NT2/D1 (cell line): ENCODE data around the gene VSTM2B.

Experiments used
- DNase-seq: peaks from one replicate; pipeline ENCODE4 v3.0.0-alpha.2; 2011; ENCODE audit warnings: low read depth, low spot score
- H3K27me3 ChIP-seq: 2 replicates; pipeline ENCODE4 v1.6.0; 2011; ENCODE audit warnings: mild to moderate bottlenecking; ENCODE audit not compliant: insufficient read length, insufficient read depth
- H3K36me3 ChIP-seq: 2 replicates; pipeline ENCODE4 v1.6.1; 2011; ENCODE audit warnings: mild to moderate bottlenecking, low read length, mixed read lengths; ENCODE audit not compliant: insufficient read depth, insufficient read length
- H3K4me1 ChIP-seq: 2 replicates; pipeline ENCODE4 v1.5.1; 2011; ENCODE audit not compliant: insufficient read depth, insufficient read length
- H3K4me3 ChIP-seq: 2 replicates; pipeline ENCODE4 v1.5.1; 2011; ENCODE audit warnings: low read depth; ENCODE audit not compliant: insufficient read length
- H3K9ac ChIP-seq: 2 replicates; pipeline ENCODE4 v1.6.0; 2011; ENCODE audit warnings: low read depth; ENCODE audit not compliant: insufficient read length
- H3K9me3 ChIP-seq: 2 replicates; pipeline ENCODE4 v1.5.1; 2011; ENCODE audit warnings: mild to moderate bottlenecking, low read length; ENCODE audit not compliant: insufficient read depth
- SUZ12 ChIP-seq: IDR thresholded peaks from 2 replicates; pipeline ENCODE4 v1.6.1; 2011; ENCODE audit not compliant: insufficient read length, insufficient read depth; ENCODE audit errors: extremely low read depth
- YY1 ChIP-seq: IDR thresholded peaks from 2 replicates; pipeline ENCODE4 v1.6.1; 2011; ENCODE audit not compliant: insufficient read length, insufficient read depth
- ZNF274 ChIP-seq: IDR thresholded peaks from 2 replicates; pipeline ENCODE4 v1.6.1; 2011; ENCODE audit warnings: mild to moderate bottlenecking, low read depth, low read length

VSTM2B gene

DNA sequence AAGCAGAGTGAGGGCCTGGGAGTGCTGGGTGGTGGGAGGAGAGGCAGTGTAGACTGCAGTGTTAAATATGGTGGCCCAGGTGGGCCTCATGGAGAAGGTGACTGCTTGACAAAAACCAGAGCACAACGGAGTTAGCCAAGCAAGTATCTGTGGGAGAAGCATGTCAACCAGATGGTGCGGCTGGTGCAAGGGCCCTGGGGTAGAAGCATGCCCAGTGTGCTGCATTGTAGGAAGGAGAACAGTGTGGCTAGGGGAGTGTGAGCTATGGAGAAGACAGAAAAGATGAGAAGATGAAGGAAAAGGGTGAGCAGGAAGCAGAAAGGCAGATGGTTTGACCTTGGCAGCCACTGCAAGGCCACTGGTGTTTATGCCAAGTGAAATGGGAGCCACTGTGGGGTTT lies 2.2 kb upstream of the VSTM2B start:
- TF ChIP-seq ZNF274: no peak
- TF ChIP-seq SUZ12: no peak
- TF ChIP-seq YY1: no peak
- no peak overlapping the region for H3K4me3 ChIP-seq
- no peak overlapping the region for H3K9ac ChIP-seq
- peaks cover 34% of the 10 kb centered on the region for H3K27me3 ChIP-seq
- H3K36me3 ChIP-seq: no peaks in the 10 kb centered on the region
- DNase-seq: no peak
- no peaks in the 10 kb centered on the region; the same call in 1 of the 2 replicates for H3K9me3 ChIP-seq
- H3K4me1 ChIP-seq: peaks cover 5% of the 10 kb centered on the region

DNA sequence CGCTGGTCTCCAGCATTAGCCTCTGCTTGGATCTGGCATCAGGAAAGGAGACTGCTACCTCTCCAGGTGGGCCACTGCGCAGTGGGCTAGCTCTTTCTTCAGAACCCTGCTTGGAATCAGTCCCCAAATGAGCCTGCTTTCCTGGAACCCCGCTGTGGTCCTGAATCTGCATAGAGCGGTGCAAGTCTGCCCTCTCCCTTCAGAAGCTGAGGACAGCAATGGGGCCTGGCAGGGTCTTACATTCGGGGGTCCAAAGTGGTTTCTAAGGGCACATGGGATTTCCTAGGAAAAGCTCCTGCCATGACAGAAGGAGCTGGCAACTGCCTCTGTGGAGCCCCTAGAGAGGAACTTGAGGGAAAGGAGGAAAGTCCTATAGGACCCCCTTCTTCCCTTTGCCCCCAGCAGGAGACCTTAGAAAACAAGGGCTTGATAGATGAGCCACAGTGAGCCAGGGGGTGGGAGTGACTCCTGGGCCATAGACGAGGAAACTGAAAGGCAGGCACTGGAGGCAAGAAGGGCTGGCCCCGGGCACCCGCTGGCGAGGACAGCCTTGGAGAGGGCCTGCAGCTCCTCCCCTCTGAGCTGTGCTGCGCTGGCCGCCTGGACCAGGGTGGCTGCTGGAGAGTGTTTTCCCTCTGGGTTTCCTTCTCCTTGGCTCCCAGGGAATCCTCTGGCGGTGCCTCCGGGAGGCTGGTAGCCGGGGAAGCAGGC lies 1.4 kb upstream of the VSTM2B start:
- H3K4me3 ChIP-seq: peak overlapping the region; percentile 53
- peaks cover 5% of the 10 kb centered on the region for H3K4me1 ChIP-seq
- no peak for TF ChIP-seq ZNF274
- no peak for TF ChIP-seq YY1
- TF ChIP-seq SUZ12: no peak
- H3K36me3 ChIP-seq: no peaks in the 10 kb centered on the region
- H3K27me3 ChIP-seq: peaks cover 33% of the 10 kb centered on the region
- peak overlapping the region; percentile 32 for H3K9ac ChIP-seq
- peaks cover 7% of the 10 kb centered on the region; the same call in 1 of the 2 replicates for H3K9me3 ChIP-seq
- DNase-seq: no peak

DNA sequence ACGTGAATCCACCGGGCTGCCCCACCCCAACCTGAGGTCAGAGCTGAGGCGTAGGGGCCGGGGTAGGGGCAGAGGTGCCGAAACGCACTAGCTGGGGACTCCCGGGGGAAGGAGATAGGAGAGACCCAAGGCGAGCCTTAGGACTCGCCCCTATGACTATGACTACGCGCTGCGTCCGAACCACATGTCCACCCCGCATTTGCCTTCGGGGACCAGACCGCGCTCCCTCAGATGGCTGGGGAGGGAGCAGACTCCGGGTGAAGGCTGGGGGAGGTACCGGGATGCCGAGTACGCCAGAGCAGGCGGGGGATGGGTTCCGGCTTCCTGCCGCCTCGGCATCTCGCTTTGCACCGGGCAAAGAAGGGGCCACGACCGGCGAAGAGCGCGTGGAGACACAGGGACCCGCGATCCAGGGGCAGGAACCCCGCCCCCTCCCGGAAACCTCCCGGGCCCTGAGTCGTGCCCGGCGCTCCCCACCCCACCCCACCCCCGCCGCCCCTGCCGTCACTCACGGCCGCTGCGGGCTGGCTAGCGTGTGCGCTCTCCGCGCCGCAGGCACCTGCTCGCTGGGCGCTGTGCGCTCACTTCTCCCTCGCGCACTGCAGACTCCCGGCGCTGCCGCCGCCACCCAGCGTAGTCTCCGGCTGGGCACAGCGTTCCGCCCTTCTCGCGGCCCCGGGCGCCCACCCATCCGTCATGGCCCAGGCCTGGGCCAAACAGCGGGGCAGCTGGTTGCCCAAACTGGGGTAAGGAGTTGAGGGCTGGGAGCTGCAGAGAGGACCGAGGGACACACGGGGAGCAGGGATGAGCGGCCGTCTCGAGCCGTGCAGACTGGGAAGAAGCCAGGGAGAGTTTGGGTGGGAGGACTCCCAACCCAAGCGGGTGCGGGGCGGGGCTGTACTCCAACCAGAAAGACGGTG lies 622 bp upstream of the VSTM2B start:
- peak overlapping the region; percentile 53 for H3K4me3 ChIP-seq
- peaks cover 14% of the 10 kb centered on the region; the same call in 1 of the 2 replicates for H3K9me3 ChIP-seq
- H3K36me3 ChIP-seq: no peaks in the 10 kb centered on the region
- TF ChIP-seq ZNF274: no peak
- no peak for TF ChIP-seq YY1
- no peak for TF ChIP-seq SUZ12
- peak overlapping the region; percentile 50 for H3K9ac ChIP-seq
- H3K27me3 ChIP-seq: peaks cover 32% of the 10 kb centered on the region
- peaks cover 5% of the 10 kb centered on the region for H3K4me1 ChIP-seq
- no peak for DNase-seq

DNA sequence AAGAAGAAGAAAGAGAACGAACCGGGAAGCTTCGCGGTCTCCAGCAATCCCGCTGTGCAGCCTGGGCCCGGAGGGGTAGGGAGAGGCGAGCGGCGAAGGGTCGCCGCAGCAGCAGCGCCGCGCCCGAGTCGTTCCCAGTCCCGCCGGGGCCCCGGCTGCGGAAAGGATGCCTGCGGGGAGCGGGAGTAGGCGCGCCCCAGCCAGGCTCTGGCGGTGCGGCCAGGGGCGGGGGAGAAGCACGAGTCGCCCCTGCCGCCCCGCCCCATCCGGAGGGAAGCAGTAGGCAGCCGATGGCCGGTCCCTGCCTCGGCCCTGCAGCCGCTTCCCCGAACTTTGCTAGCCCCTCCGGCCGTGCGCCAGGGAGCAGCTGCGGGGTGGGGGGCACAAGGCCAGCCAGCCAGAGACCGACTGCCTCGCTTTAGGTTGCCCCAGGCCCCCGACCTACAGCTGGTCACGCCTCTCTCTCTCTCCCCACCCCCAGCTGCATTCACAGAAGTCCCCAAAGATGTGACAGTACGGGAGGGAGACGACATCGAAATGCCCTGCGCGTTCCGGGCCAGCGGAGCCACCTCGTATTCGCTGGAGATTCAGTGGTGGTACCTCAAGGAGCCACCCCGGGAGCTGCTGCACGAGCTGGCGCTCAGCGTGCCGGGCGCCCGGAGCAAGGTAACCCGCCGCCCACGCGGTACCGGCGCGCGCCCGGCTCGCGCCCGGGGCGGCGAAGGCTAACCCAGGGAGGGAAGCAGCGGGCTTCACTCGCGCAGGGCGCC lies 1.1 kb downstream of the VSTM2B start:
- Histone ChIP-seq H3K36me3 (no peaks in the 10 kb centered on the region), H3K9ac (peak overlapping the region; percentile 56), H3K4me3 (peak overlapping the region; percentile 56), H3K27me3 (peaks cover 29% of the 10 kb centered on the region), H3K4me1 (peaks cover 5% of the 10 kb centered on the region), H3K9me3 (peaks cover 14% of the 10 kb centered on the region; the same call in 1 of the 2 replicates)
- TF ChIP-seq ZNF274: no peak
- no peak for TF ChIP-seq SUZ12
- no peak for TF ChIP-seq YY1
- DNase-seq: no peak

DNA sequence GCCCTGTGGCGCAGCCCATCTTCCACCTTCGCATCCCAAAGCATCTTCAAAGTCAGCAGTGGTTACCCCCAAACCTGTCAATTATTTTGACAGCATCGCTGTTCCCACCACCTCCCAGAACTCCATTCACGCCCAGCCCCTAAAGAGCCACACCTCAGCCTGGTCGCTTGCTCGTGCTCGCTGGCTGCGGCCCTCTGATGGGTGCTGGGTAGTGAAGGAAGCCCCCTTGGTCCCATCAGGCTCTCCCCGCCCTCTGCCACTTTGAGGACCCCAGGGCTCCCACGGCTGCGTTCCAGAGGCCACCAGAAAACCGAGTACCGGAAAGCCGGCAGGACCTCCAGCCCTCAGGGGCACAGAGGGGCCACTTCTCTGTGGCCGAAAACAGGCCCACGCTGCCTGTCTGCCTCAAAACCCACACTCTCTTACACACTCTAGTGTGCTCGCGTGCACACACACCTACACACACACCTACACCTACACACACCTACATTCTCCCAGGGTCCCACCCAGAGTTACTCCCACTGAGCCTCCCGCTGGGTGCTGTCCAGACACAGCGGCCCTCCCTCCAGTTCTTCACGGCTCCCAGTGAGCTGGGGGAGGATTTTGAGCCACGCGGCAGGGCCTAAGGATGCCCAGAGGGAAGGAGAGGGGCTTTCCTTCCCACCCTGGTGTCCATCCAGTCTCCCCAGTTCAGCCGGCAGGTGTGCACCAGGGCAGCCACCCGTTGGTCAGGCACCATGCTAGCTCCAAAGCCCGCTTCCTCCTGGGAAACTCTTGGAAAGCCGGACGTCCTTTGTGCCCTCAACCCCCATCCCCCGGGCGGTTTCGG lies 1.9 kb downstream of the VSTM2B start:
- Histone ChIP-seq H3K4me3 (peak overlapping the region; percentile 56), H3K4me1 (peaks cover 5% of the 10 kb centered on the region), H3K27me3 (peaks cover 29% of the 10 kb centered on the region), H3K36me3 (no peaks in the 10 kb centered on the region), H3K9me3 (peaks cover 14% of the 10 kb centered on the region; the same call in 1 of the 2 replicates), H3K9ac (peak overlapping the region; percentile 32)
- TF ChIP-seq YY1 (no peak), SUZ12 (no peak), ZNF274 (no peak)
- DNase-seq: no peak

DNA sequence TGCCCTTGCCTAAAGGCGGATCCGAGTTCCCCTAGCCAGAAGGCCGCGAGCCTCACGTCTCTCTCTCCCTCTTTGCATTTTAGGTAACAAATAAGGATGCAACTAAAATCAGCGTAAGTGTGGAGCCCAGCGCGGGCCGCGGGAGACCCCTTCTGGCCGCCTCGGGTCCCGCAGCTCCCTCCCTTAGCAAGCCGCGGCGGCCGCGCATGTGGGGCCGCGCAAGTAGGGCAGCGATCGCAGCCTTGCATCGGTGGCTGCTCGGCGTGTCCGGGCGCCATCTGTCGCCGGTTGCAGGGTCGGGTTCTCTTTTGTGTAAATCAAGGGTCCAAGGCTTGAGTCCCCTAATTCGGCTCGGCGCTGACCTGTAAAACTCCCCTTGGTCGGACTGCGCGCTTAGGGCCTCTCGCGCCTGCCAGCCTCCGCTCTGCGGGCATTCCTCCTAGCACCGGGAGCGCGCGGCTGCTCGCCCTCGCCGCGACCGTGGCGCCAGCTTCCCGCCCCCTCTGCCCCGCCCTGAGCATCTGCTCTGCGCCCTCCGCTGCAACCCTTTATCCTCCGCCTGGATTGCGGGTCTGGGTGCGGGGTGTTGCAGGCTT lies 2.7 kb downstream of the VSTM2B start:
- H3K4me1 ChIP-seq: peaks cover 5% of the 10 kb centered on the region
- no peaks in the 10 kb centered on the region for H3K36me3 ChIP-seq
- DNase-seq: peak; percentile 57
- no peak for TF ChIP-seq SUZ12
- no peak for TF ChIP-seq YY1
- TF ChIP-seq ZNF274: no peak
- H3K4me3 ChIP-seq: no peak overlapping the region
- H3K9ac ChIP-seq: peak overlapping the region; percentile 32
- H3K27me3 ChIP-seq: peaks cover 24% of the 10 kb centered on the region
- H3K9me3 ChIP-seq: peaks cover 14% of the 10 kb centered on the region; the same call in 1 of the 2 replicates
